NB4 (cell line): ENCODE data around the gene SURF6.

Source experiments
- DNase-seq: peaks from one replicate; pipeline ENCODE4 v3.0.0; 2010; ENCODE audit warnings: low read depth
- H3K4me3 ChIP-seq: one replicate; pipeline ENCODE4 v1.5.1; 2011; ENCODE audit warnings: mild to moderate bottlenecking, low read depth, low read length, moderate library complexity
- MYC ChIP-seq: IDR thresholded peaks from 2 replicates; pipeline ENCODE4 v1.6.1; 2011; ENCODE audit warnings: low read depth, low read length
- POLR2A ChIP-seq: IDR thresholded peaks from 2 replicates; pipeline ENCODE4 v1.6.1; 2011; ENCODE audit warnings: mild to moderate bottlenecking; ENCODE audit not compliant: insufficient read length; ENCODE audit errors: extremely low read depth
- TF ChIP-seq, protein P1 (sequence below): IDR thresholded peaks from 2 replicates; pipeline ENCODE4 v1.6.1; 2011; ENCODE audit warnings: low read depth, low read length
- TF ChIP-seq, protein P2 (sequence below): IDR thresholded peaks from one replicate; pipeline ENCODE4 v1.5.1; 2012; ENCODE audit warnings: low read depth, low read length

The SURF6 gene

DNA sequence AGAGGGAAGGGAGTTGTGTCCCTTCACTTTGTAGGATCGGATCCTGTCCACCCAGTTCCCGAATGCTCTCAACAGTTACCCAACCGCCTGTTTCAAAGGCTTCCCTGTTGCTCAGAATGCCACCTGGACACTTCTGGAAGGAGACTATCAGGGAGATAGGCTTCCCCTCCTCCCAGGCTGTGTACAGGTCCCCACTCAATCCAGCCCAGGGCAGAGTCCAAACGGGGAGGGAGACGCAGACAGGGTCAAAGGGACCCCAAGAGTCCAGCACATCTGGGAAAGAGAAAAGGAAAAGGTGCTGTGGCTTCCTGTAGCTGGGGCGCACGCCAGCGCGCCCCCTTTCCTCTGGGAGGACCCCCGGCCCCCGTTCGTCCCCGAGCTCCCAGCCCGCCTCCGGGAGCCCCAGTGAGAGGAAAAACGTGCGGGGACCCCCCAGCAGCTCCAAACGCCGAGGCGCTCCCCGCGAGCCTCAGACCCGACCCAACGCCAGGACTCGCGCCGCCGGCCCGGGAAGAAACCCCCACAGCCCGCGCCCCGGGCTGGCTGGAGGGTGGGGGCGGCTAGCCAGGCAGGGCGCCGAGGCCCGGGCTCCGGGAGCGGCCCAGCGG lies 39.2 kb upstream of the SURF6 start:
- DNase-seq, result peak; percentile 64
- peak overlapping the region; percentile 96 for H3K4me3 ChIP-seq
- TF ChIP-seq POLR2A, result no peak
- no peak for TF ChIP-seq MYC
- TF ChIP-seq, protein P1, sequence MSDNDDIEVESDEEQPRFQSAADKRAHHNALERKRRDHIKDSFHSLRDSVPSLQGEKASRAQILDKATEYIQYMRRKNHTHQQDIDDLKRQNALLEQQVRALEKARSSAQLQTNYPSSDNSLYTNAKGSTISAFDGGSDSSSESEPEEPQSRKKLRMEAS, result 0 out of 2 replicates have a peak, but pooled peaks have one; percentile 8
- TF ChIP-seq, protein P2, sequence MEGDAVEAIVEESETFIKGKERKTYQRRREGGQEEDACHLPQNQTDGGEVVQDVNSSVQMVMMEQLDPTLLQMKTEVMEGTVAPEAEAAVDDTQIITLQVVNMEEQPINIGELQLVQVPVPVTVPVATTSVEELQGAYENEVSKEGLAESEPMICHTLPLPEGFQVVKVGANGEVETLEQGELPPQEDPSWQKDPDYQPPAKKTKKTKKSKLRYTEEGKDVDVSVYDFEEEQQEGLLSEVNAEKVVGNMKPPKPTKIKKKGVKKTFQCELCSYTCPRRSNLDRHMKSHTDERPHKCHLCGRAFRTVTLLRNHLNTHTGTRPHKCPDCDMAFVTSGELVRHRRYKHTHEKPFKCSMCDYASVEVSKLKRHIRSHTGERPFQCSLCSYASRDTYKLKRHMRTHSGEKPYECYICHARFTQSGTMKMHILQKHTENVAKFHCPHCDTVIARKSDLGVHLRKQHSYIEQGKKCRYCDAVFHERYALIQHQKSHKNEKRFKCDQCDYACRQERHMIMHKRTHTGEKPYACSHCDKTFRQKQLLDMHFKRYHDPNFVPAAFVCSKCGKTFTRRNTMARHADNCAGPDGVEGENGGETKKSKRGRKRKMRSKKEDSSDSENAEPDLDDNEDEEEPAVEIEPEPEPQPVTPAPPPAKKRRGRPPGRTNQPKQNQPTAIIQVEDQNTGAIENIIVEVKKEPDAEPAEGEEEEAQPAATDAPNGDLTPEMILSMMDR, result no peak

DNA sequence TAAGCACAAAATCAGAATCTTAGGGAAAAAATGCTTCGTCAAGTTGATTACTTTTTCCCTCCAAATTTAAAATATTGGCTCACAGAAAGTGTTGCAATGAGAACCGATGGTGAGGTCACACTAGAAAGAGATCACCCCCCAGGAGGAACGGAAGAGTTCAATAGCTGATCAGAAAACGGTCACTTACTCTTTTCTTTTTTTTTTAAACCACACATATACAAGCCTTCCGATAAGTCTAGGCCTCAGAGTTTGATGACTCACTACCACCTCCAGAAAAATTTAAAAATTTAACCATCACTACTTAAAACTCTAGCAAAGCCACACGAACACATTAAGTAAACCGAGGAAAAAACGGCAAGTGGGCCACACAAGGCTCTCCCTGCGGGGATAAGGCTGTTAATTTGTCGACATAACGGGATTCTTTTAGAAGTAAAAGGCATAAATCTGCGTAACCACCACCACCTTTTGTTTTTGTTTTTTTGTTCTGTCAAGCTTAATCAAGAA lies 38.7 kb upstream of the SURF6 start:
- TF ChIP-seq MYC (no peak), POLR2A (no peak)
- TF ChIP-seq, protein P2, result no peak
- TF ChIP-seq, protein P1, result no peak
- peak; percentile 79 for DNase-seq
- H3K4me3 ChIP-seq, result peak overlapping the region; percentile 96

DNA sequence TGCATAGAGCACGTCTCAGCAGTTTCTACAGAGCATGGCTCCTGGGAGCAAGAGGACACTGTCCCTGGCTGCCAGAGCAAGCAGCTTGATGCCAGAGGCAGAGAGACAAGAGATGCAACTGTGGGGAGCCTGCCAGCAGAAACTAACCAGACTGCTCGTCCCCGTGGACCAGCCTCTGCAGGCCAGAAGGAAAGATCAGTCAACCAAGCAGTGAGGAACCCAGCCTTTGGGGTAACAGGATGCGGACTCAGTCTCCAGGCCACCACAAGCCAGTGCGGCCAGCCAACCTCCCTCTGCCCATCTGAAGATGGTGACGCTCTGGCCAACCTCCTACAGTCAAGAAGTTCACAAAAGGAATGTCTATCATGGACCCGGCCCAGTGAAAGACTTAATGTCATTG lies 36.2 kb upstream of the SURF6 start:
- DNase-seq, result no peak
- H3K4me3 ChIP-seq, result peak overlapping the region; percentile 6
- no peak for TF ChIP-seq POLR2A
- TF ChIP-seq MYC, result no peak
- TF ChIP-seq, protein P2, result no peak
- TF ChIP-seq, protein P1, result no peak

DNA sequence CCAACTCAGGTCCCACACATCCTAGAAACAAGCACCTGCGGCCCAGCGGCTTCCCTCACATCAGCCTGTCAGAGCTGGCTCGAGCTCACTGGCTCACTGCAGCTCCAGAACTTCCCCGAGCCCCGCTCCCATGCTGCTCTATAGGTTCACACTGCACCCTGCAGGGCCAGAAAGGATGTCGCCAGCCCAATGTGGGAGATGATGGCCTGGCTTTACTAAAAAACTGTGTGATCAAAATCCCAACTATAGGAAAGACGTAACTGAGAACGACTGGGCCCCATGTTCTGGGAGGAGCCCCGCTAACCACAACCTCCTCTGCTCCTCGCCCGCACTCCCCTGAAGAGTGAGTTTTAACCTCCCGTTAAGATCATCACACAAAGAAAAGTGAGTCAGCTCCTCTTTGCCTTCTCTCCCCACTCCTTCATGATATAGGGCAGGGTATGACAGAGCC lies 35.3 kb upstream of the SURF6 start:
- no peak for TF ChIP-seq POLR2A
- TF ChIP-seq, protein P2, result no peak
- TF ChIP-seq, protein P1, result no peak
- TF ChIP-seq MYC, result no peak
- peak overlapping the region; percentile 6 for H3K4me3 ChIP-seq
- DNase-seq, result peak; percentile 59

DNA sequence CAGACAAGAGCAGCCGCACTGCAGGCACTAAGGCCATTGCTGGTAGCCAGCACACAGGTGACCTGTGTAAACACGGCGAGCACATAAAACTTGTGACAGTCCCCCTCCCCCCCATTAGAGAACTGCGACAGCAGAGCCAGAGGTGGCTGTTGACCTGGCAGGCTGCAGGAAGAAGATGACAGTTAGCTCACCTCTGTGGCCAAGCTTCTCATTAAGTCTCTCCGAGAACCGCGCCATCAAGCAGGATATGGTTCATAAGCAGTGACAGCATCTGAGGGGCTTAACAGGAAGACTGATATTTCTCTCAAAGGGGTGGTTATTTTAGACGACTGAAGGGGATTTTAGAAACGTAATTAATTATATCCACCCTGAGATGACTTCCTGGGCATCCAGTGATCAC lies 34.7 kb upstream of the SURF6 start:
- TF ChIP-seq, protein P2, result no peak
- TF ChIP-seq, protein P1, result no peak
- no peak for TF ChIP-seq POLR2A
- no peak for TF ChIP-seq MYC
- no peak overlapping the region for H3K4me3 ChIP-seq

More for the DNA sequence above, 34.7 kb upstream of the SURF6 start:
- no peak for DNase-seq
